ENCODE results near the gene DNTTIP2.
"Not testable (repeated sequence)": the region's sequence is repeated elsewhere in the genome, so short reads cannot be mapped to it uniquely, and the experiment has no call there.

The DNTTIP2 gene

GRCh38 chr1:93917302-93917701 lies 38.3 kb upstream of the DNTTIP2 start:
- H3K4me3 ChIP-seq (ENCODE audit: low read depth in 1 of 2, low read length in 2 of 2) = no peak overlapping the region
- H3K4me2 ChIP-seq (ENCODE audit: insufficient read depth, low read length) = no peak overlapping the region
- H4K20me1 ChIP-seq (ENCODE audit: insufficient read depth, low read length) = no peaks in the 10 kb centered on the region; the same call in 1 of the 2 replicates
- no peaks in the 10 kb centered on the region for H3K27me3 ChIP-seq (ENCODE audit: insufficient read depth, low read length, poor library complexity)
- no peaks in the 10 kb centered on the region for H3K9me3 ChIP-seq (ENCODE audit: insufficient read depth, low read length, severe bottlenecking)
- H3K36me3 ChIP-seq (ENCODE audit: insufficient read depth, low read length) = no peaks in the 10 kb centered on the region
- ATAC-seq (ENCODE audit: insufficient read depth, low read depth) (no peak), DNase-seq (no peak)
- H3K27ac ChIP-seq (ENCODE audit: low read length) = no peak overlapping the region
- H3K4me1 ChIP-seq (ENCODE audit: insufficient read depth, low read length) = no peaks in the 10 kb centered on the region
- no peak overlapping the region for H3K9ac ChIP-seq (ENCODE audit: low read depth, low read length)
- no peak overlapping the region for H2AFZ ChIP-seq (ENCODE audit: low read depth, low read length)
- TF ChIP-seq EZH2 (IDR thresholded peaks at IDR 0.05; ENCODE audit: borderline replicate concordance, low read depth, low read length, severe bottlenecking) = no peak
- no peaks in the 10 kb centered on the region for H3K79me2 ChIP-seq (ENCODE audit: insufficient read depth, low read length)

- H3K27ac ChIP-seq (ENCODE audit: low read length); H3K4me3 ChIP-seq (ENCODE audit: low read depth in 1 of 2, low read length in 2 of 2); DNase-seq; H3K9ac ChIP-seq (ENCODE audit: low read depth, low read length); H4K20me1 ChIP-seq (ENCODE audit: insufficient read depth, low read length); H3K4me2 ChIP-seq (ENCODE audit: insufficient read depth, low read length); H2AFZ ChIP-seq (ENCODE audit: low read depth, low read length); H3K27me3 ChIP-seq (ENCODE audit: insufficient read depth, low read length, poor library complexity); H3K36me3 ChIP-seq (ENCODE audit: insufficient read depth, low read length); H3K9me3 ChIP-seq (ENCODE audit: insufficient read depth, low read length, severe bottlenecking); ATAC-seq (ENCODE audit: insufficient read depth, low read depth): not testable (repeated sequence)
- H3K79me2 ChIP-seq (ENCODE audit: insufficient read depth, low read length) = peaks cover 35% of the 10 kb centered on the region
- H3K4me1 ChIP-seq (ENCODE audit: insufficient read depth, low read length) = peaks cover 39% of the 10 kb centered on the region
These were observed 31.9 kb upstream of the DNTTIP2 start for GRCh38 chr1:93910880-93911279.

- Histone ChIP-seq H3K4me2 (ENCODE audit: insufficient read depth, low read length) (peak overlapping the region; percentile 78), H3K36me3 (ENCODE audit: insufficient read depth, low read length) (no peaks in the 10 kb centered on the region; the same call in 1 of the 2 replicates), H3K4me1 (ENCODE audit: insufficient read depth, low read length) (peaks cover 44% of the 10 kb centered on the region), H4K20me1 (ENCODE audit: insufficient read depth, low read length) (peaks cover 5% of the 10 kb centered on the region; the same call in 1 of the 2 replicates), H2AFZ (ENCODE audit: low read depth, low read length) (peak overlapping the region; percentile 89), H3K4me3 (ENCODE audit: low read depth in 1 of 2, low read length in 2 of 2) (peak overlapping the region; percentile 37 to 83; a peak in 3 of 4 replicates), H3K9ac (ENCODE audit: low read depth, low read length) (peak overlapping the region; percentile 86), H3K27ac (ENCODE audit: low read length) (peak overlapping the region; percentile 67), H3K9me3 (ENCODE audit: insufficient read depth, low read length, severe bottlenecking) (no peaks in the 10 kb centered on the region), H3K79me2 (ENCODE audit: insufficient read depth, low read length) (peaks cover 41% of the 10 kb centered on the region), H3K27me3 (ENCODE audit: insufficient read depth, low read length, poor library complexity) (no peaks in the 10 kb centered on the region)
- no peak for DNase-seq
- TF ChIP-seq CTCF (IDR thresholded peaks at IDR 0.05; ENCODE audit: borderline replicate concordance, extremely low read depth, low read length, poor library complexity, severe bottlenecking) (no peak), EZH2 (IDR thresholded peaks at IDR 0.05; ENCODE audit: borderline replicate concordance, low read depth, low read length, severe bottlenecking) (no peak)
- no peak for ATAC-seq (ENCODE audit: insufficient read depth, low read depth)
These were observed 31.3 kb upstream of the DNTTIP2 start for GRCh38 chr1:93910305-93910704.

GRCh38 chr1:93909146-93910050 lies 30.4 kb upstream of the DNTTIP2 start, which contains the start of gene GCLM:
Gene GCLM, minus strand, starts transcription at chr1:93909430. Its CDS starts 267 bp downstream, at chr1:93909163.
- Histone ChIP-seq H3K4me3 (ENCODE audit: low read depth in 1 of 2, low read length in 2 of 2) (peak within 1 kb of the TSS; percentile 64 to 83; a peak in 3 of 4 replicates), H3K79me2 (ENCODE audit: insufficient read depth, low read length) (peaks cover 49% of the 10 kb centered on the region), H3K4me1 (ENCODE audit: insufficient read depth, low read length) (peaks cover 53% of the 10 kb centered on the region), H3K4me2 (ENCODE audit: insufficient read depth, low read length) (peak within 1 kb of the TSS; percentile 78), H3K27me3 (ENCODE audit: insufficient read depth, low read length, poor library complexity) (no peaks in the 10 kb centered on the region), H3K27ac (ENCODE audit: low read length) (peak within 1 kb of the TSS; percentile 75), H3K9me3 (ENCODE audit: insufficient read depth, low read length, severe bottlenecking) (no peaks in the 10 kb centered on the region), H4K20me1 (ENCODE audit: insufficient read depth, low read length) (peaks cover 5% of the 10 kb centered on the region; the same call in 1 of the 2 replicates), H2AFZ (ENCODE audit: low read depth, low read length) (peak within 1 kb of the TSS; percentile 89), H3K9ac (ENCODE audit: low read depth, low read length) (peak within 1 kb of the TSS; percentile 86), H3K36me3 (ENCODE audit: insufficient read depth, low read length) (no peaks in the 10 kb centered on the region; the same call in 1 of the 2 replicates)
- TF ChIP-seq CTCF (IDR thresholded peaks at IDR 0.05; ENCODE audit: borderline replicate concordance, extremely low read depth, low read length, poor library complexity, severe bottlenecking) = peak; percentile 98
- no peak for TF ChIP-seq EZH2 (IDR thresholded peaks at IDR 0.05; ENCODE audit: borderline replicate concordance, low read depth, low read length, severe bottlenecking)
- DNase-seq = peak; percentile 93
- peak; percentile 91 for ATAC-seq (ENCODE audit: insufficient read depth, low read depth)
